HG02885 (cell line): ENCODE data around the gene ADAM10.

ENCODE experiments used
- ATAC-seq: cut with Tn5 transposase; IDR thresholded peaks from one replicate; pipeline ENCODE4 v1.9.1; 2021; ENCODE audit warnings: mild to moderate bottlenecking; ENCODE audit not compliant: unreplicated experiment, poor library complexity

ADAM10 gene

GRCh38 chr15:58558777-58559176 lies 190.7 kb downstream of the ADAM10 start:
- no peak for ATAC-seq

GRCh38 chr15:58556541-58556940 lies 193.0 kb downstream of the ADAM10 start:
- no peak for ATAC-seq

- no peak for ATAC-seq
These were observed 193.5 kb downstream of the ADAM10 start for GRCh38 chr15:58556028-58556361.

- ATAC-seq = no peak
These were observed 194.1 kb downstream of the ADAM10 start for GRCh38 chr15:58555162-58556027.

GRCh38 chr15:58554758-58555157 lies 194.7 kb downstream of the ADAM10 start:
- no peak for ATAC-seq

GRCh38 chr15:58553365-58553918 lies 196.1 kb downstream of the ADAM10 start:
- ATAC-seq = no peak

GRCh38 chr15:58552505-58553364 lies 196.8 kb downstream of the ADAM10 start:
- no peak for ATAC-seq

- ATAC-seq = no peak
These were observed 197.6 kb downstream of the ADAM10 start for GRCh38 chr15:58551764-58552504.

GRCh38 chr15:58551084-58551763 lies 198.3 kb downstream of the ADAM10 start:
- ATAC-seq = no peak

GRCh38 chr15:58549785-58550074 lies 199.8 kb downstream of the ADAM10 start:
- no peak for ATAC-seq

- no peak for ATAC-seq
These were observed 200.3 kb downstream of the ADAM10 start for GRCh38 chr15:58549013-58549784.

GRCh38 chr15:58548308-58549012 lies 201.0 kb downstream of the ADAM10 start:
- no peak for ATAC-seq

- ATAC-seq = no peak
These were observed 201.7 kb downstream of the ADAM10 start for GRCh38 chr15:58547628-58548307.

- no peak for ATAC-seq
These were observed 202.6 kb downstream of the ADAM10 start for GRCh38 chr15:58546635-58547627.

GRCh38 chr15:58546066-58546591 lies 203.4 kb downstream of the ADAM10 start:
- no peak for ATAC-seq

GRCh38 chr15:58545307-58546065 lies 204.0 kb downstream of the ADAM10 start:
- ATAC-seq = no peak
